HG03066 (cell line): Measurements from ENCODE around the gene GABRB3.

Experiments used
- ATAC-seq: cut with Tn5 transposase; IDR thresholded peaks from one replicate; pipeline ENCODE4 v1.9.1; 2021; ENCODE audit warnings: low read depth; ENCODE audit not compliant: unreplicated experiment

Gene GABRB3

DNA sequence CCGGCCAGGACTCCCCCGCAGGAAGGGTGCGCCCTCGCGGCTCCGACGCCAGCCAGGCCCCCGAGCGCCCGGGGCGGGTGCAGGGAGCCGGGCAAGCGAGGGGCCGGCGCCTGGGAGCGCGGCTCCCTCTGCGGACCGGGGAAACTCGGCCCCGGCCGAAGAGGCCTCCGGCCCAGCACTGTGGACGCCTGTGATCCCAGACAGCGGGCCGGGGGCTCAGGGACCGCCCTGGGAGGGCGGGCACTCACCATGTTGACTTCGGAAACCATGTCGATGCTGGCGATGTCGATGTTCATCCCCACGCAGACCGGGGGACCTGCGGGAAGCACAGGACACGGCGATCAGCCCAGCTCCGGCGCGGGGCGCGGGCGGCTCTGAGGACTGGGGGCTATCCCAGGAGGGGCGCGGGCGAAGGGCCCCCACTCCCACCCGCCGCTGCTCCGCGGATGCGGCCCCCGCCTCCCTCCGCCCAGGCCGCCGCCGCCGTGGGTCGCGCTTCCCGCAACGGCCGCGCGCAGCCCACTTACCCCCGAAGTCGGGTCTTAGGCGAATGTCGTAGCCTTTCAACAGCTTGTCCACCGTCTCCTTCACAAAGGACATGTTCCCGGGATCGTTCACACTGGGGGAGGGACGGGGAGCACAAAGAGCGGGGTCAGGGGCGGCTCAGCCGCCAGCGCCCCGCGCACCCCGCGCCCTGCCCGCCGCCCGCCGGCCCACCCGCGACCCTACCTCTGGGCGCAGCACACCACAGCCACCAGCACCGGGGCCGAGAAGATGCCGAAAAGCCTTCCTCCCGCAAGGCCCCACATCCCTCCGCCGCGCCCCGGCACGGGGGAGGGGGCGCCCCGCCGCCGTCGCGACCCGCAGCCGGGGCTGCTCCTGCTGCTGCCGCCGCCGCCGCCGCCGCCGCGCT is at the start of gene GABRB3:
Gene GABRB3 (minus strand): TSS at position 913 of the 913 bp plus-strand sequence.
- ATAC-seq: no peak

DNA sequence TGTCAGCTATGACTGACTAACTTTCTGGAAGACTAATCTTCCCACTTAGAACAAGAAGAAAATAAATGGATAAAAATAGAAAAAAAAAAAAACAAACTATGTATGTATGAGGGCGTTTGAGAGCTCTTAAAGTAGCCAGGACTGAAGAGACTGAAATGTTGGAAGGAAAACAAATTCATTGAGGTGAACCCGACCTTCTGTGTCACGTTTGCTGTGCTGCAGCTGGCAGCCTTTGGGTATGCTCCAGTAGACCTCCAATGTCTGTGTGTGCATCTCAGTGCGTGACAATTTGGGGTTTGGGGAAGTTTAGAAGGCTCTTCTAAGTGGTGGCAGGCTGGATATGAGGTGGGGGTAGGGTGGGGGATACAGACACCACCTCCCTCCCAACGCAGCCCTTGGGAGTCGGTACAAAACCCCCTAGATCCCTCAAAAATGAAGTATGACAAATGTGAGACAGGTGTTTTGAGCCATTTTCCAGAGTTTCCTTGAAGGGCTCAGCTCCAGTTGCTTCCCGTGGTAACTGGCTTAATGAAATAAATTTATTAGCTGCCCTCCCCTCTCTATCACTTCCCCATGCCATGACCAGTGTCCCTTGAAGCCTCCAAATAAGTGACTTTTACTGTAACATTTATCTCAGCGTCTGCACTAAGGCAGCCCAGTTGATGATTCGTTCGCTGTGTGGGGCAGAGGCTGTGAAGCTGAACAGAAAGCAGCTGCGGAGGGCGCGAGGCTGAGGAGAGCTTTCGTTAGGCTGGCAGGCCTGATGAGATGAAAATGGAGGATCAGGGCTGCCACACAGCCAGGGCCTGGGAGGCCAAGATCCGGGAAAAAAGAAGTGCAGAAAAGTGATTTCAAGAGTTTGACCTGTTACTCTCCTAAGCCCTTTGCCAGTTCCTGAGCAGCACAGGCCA is 34.9 kb upstream of the GABRB3 start:
- no peak for ATAC-seq

DNA sequence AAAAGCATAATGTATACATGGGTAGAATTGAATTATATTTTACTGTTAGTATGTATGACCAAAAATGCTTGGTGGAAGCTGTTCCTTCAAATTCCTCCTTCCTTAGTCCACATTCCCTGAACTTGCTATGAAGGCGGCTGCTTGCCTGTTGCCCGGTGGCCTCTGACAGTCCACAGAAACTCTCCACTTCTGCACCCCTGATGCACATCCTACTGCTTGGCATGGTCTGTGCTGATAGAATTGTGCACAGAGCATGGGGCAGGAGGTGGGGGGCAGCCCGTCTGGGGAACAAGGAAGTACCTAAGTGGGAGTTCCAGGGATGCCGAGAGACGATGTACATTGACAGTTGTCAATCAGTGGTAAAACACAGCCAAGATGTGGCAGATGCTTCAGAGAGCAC is 33.7 kb upstream of the GABRB3 start:
- ATAC-seq: no peak

DNA sequence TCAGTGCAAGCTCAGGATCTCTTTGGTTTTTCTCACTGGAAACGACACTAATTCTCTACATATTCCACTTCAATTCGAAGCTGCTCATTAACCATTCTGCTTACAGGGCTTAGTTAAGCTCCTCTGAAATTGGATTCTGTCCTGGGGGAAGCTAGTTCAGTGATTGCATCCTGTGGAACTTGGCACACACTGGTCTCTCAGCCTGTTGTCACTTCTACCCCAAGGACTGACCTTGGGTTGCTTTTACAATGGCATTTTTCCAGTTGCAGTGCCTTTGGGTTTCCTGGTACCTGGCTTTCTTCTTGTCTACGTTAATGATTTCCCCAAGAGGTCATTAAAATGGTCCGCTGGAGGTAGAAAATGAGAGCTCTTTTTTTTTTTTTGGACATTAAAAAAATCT is 33.3 kb upstream of the GABRB3 start:
- ATAC-seq: no peak

DNA sequence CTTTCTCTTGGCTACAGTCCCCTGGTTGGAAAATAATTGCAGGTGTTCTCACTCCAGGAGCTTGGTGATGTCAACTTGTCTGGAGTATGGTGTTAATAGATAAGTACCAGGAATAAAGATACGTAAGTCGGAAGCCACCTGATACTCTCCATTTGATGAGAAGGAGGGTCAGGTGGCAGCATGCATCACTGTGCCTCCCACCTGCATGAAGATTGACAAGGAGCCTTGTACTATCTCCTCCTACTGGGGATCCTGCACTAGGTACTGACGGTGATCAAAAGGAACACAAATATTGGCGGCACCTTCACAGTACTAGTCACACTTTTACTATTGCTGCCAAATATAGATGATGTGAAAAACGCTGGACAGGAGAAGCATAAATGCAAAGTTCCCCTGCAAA is 32.6 kb upstream of the GABRB3 start:
- no peak for ATAC-seq

DNA sequence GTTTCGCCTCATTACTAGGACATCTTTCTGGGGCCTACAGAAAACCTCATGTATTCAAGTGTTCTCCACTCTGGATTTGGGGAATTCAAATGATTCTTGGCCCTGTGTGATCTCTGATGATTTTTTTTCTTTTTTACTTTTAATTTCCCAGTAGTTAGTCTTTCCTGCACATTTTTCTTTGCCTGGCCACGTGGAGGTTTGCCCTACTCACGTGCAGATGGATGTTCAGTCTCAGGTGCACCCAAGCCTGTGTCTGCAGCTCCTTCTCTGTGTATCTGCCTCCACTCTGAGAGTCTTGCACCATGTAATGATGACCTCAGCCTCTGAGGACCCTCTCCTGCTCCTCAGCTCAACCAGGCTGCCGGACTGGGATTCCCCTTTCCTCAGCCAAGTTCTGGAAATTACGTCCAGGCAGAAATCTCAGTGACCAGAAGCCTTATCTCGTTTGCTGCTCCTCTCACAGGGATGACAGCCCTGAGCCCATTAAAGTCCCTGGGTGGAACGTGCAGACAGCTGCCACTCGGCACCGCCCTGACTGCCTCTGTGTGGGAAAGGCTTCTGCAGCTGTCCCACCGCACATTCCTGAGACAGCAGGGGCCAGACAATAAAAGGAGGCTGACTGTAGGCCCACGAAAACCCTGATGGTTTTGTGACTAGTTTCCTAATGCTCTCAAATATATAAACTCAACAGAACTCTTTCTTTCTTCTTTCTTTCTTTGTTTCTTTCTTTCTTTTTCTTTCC is 31.4 kb upstream of the GABRB3 start:
- no peak for ATAC-seq

DNA sequence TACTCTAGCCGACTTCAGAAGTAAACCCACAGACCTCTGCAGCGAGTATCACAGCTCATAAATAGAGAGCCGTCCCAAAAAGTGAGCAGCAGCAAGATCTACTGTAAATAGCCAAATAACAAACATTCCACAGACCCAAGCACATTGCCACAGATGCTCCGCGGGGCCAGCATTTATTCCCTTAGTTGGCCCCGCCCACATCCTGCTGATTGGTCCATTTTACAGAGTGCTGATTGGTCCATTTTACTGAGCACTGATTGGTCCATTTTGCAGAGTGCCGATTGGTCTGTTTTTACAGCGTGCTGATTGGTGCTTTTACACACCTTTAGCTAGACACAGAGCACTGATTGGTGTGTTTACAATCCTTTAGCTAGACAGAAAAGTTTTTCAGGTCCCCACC is 17.3 kb upstream of the GABRB3 start:
- no peak for ATAC-seq

DNA sequence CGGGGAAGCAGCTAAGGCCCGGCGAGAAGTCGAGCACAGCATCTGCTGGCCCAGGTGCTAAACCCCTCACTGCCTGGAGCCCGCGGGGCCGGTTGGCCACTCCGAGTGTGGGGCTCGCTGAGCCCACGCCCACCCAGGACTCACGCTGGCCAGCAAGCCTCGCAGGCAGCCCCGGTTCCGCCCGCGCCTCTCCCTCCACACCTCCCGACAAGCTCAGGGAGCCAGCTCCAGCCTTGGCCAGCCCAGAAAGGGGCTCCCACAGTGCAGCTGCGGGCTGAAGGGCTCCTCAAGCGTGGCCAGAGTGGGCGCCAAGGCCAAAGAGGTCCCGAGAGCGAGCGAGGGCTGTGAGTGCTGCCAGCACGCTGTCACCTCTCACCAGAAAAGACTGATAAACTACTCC is 8.9 kb upstream of the GABRB3 start:
- ATAC-seq: no peak

DNA sequence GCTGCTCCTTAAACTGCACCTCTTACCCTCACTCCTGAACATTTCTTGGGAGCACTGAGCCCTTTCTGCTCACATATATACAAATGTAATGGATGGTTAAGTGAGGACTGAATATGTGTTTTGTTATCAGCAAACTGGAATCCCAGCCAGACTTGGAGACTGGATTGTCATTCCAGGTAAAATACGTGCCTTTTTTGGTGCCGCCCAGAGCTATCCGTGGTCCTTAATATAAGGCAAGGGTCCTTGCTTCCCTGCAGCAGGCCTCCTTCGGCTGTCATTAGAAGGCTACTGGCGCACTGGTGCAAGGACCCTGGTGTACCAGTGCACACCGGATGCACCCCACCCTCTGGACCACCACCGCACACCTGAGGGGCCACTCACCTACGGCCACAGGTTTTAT is 1.1 kb upstream of the GABRB3 start:
- ATAC-seq: no peak

DNA sequence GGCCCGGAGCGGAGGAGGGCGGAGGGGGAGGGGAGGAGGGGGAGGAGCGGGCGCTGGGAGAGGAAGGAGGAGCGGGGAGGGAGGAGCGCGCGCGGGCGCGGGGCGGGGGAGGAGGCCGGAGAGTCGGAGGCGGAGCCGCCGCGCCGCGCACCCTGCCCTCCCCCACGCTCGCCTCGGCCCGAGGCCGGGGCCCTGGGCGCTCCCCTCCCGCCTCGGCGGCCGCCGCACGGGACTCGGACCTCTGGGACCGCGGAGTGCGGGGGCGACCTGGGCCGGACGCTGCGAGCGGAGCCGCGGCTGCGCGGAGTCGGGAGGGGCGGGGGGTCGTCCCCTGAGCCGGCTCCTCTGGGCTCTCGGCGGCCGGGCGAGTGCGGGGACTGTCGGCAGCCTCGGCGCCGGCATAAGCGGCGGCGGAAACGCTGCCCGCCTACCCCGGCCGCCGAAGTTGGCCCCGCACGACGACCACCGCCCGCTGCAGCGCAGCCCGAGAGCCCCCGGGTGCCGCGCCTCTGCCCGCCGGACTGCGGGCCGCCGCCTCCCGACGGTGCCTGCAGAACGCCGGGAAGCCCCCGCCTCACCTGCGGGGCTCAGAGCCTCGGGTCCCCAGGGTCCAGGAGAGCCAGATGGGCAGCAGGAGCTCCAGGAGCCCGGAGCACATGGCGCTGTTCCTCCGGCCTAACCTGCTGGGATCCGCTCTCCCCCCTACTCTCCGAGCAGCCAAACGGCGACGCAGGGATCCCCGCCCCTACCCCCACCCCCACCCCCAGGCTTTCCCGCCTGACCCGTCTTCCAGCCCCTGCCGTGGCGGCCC is 406 bp upstream of the GABRB3 start:
- ATAC-seq: no peak

DNA sequence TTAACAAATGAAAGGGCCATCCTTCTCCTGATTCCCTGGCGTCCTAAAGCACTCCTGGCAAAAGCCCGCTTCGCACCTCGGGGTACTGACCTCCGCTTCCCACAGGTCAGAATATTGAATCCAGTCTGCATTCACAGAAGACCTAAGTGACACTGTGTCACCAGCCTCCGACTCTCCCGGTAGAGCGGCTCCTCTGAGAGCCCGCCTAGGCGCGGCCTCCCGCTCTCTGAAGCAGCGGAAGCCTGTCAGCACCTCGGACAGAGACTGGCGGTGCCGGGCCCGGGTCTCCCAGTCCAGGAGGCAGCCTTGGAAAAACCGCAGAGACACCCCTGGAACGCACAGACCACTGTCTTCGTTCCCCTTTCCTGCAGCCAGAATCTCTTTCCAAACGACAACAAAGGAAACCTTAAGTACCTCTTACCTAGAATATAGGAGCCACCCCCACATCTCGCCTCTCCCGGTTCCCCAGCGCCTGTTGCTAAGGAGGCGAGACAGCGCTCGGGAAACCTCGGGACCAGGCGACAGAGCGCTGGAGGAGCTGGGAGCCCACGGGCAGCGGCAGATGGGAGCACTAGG is 1.2 kb downstream of the GABRB3 start:
- no peak for ATAC-seq

DNA sequence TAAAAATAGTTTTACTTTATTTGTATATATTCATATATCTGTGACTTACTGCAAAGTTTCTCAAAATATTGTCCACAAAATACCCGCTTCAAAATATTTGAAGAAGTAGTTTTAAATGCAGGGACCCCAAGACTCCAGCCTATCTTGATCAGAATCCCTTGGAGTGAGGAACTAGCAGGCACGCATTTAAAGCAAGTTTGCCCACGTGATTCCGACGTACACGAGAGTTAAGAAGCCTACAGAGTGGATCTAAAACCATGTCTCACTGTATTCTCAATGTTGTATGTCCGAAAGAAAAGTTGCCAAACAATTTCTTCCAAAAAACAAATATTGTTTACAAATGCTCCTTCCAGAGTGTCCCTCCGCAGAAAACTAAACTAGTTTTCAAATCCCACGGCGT is 1.7 kb downstream of the GABRB3 start:
- no peak for ATAC-seq

DNA sequence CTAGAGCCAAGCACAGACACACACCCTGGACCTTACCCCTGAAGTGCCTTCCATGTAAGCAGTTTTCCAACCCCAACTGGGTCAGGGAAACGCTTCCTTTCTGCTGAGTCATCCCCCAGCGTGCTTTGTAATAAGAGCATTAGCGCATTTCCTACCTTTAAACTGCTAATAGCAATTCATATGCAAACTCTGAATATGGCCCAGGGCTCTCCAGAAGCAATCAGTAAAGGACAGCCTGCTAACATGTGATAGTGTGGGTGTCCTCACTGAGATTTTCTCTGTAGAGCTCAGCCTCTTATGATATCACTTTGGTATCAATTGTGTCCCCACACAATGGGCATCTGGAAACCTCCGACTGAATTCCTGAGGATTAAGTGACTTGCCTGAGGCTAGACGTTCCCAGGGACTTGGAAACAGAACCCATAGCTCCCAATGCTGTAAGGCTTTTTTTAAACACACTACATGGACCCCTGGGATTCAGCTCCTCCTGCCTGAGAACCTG is 5.6 kb downstream of the GABRB3 start:
- no peak for ATAC-seq

DNA sequence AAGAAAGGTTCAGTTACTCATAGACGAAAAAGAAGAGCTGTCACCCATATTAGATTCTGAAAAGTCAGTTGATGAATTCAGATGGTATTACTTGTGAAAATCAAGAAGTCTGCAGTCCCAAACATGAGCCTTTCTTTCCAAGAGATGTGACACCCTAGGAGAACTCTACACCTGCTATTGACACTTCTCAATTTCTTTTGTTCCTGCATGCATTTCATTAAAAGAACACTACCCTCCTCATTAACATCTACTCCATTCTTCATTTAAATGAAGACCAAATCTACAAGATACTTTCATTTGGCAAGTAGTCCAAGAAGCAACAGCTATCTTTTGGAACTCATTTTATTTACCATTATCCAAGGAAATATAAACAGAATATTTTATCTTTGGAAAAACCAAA is 6.6 kb downstream of the GABRB3 start:
- ATAC-seq: no peak

DNA sequence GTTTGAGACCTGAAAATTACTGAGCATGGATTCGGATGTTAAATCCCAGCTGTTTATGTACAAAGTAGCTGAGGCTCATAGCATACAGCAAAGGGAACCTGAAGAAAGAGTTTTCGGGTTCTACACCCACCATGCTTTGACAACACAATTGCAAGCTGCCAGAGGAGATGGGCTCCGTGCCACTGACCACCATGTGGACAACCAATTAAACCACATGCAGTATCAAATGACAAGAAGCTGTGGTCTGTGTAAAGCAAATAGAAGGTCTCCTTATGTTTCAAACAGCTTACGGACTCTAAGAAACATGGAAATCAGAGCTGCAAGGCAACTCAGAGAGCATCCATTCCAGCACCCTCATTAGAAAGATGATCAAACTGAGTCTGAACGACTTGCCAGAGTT is 12.9 kb downstream of the GABRB3 start:
- no peak for ATAC-seq

DNA sequence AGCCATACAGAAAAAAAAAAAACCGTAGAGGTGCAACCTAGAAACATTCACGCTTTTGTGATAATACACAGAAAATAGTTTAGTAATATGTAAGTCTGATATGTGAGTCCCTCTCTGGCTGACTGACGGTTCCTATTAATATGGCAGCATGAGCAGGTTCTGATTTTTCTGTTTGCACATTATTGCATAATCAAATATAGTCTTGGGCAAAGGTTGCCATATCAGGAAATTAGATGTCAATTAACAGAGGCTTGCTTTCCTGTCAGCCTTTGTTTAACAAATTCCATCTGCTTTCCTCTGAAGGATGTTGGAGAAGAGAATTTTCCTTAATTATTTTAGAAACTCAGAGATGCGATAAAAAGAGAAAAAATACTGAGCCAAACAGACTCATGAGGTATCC is 14.8 kb downstream of the GABRB3 start:
- ATAC-seq: no peak

DNA sequence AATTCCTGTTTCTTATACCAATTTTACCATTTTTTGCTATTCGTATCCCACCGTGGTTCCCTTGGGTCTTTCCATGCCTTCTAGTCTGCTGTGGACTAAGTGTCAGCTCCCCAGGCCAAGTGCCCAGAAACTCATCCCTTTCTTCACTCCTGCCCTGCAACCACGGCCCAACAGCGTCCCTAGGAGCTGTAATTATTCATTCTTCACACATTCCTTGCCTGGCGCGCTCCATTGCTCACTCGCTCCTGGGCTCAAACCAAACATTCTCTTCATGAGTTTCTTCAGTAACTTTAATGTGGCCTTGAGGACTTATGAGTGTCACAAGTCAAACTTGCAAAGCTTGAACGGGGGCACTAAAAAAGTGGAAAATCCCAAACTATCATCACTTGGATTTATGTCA is 15.7 kb downstream of the GABRB3 start:
- no peak for ATAC-seq

DNA sequence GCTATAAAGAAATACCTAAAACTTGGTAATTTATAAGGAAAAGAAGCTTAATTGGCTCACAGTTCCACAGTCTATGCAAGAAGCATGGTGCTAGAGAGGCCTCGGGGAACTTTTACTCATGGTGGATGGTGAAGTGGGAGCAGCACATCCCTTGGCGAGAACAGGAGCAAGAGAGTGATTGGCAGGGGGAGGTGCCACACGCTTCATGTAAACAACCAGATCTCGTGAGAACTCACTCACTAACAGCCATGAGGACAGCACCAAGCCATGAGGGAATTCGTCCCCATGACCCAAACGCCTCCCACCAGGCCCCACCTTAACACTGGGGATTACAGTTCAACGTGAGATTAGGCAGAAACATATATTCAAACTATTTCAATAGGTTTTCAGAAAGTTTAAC is 28.0 kb downstream of the GABRB3 start:
- ATAC-seq: no peak

DNA sequence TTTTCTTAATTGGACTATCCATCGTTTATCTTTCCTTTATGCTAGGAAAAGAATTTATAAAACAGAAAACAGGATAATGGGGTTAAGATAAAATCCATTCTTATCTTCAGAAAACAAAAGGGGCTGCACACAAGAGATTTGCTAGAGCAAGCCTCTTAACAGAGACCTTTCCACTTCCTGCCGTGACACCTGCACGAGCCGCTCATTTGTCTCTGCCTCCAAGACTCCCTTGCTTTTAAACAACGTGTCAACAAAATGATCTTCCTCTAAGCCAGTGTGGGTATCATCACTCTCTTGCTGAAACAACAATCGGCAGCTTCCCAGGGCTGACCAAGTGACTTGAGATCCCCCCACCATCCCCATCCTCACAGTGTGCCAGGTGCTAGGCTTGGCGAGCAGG is 33.1 kb downstream of the GABRB3 start:
- ATAC-seq: no peak

DNA sequence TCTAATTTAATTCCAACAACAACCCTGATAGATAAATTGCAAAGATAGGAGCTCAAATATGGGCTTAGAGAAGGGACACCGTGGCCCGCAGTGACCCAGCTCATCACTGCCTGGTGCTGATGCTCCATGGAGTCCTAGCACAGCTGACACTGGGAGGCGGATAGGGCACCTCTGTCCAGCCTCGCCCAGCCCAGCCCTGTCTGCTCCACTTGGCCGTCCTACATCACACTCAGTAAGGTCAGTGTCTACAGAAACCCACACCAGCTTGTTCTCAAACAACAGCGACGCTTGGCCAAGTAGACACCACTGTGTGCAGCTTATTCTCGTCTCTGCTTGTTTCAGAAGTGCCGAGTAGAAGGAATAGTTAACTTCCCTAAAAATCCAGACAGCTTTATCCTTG is 33.9 kb downstream of the GABRB3 start:
- ATAC-seq: no peak
